Measurements from ENCODE around the gene KLHL11.

The KLHL11 gene

GRCh38 chr17:41864836-41865595 is at the start of gene KLHL11:
Gene KLHL11 (minus strand): TSS chr17:41865423. CDS start chr17:41865370, 53 bp downstream.
- DNase-seq = peak; percentile 90

- DNase-seq = no peak
Measured at GRCh38 chr17:41915020-41915419, 49.8 kb upstream of the KLHL11 start.

- DNase-seq = no peak
Measured at GRCh38 chr17:41914358-41914766, 49.1 kb upstream of the KLHL11 start.

GRCh38 chr17:41913798-41914197 is 48.6 kb upstream of the KLHL11 start:
- no peak for DNase-seq

GRCh38 chr17:41912925-41913324 is 47.7 kb upstream of the KLHL11 start:
- DNase-seq = no peak

- DNase-seq = no peak
Measured at GRCh38 chr17:41910701-41911391, 45.6 kb upstream of the KLHL11 start.

- DNase-seq = no peak
Measured at GRCh38 chr17:41909088-41909487, 43.9 kb upstream of the KLHL11 start.

- DNase-seq = no peak
Measured at GRCh38 chr17:41907633-41908539, 42.7 kb upstream of the KLHL11 start.

GRCh38 chr17:41907185-41907556 is 41.9 kb upstream of the KLHL11 start:
- DNase-seq = no peak

- no peak for DNase-seq
Measured at GRCh38 chr17:41906465-41907184, 41.4 kb upstream of the KLHL11 start.

GRCh38 chr17:41905172-41905571 is 39.9 kb upstream of the KLHL11 start:
- DNase-seq = no peak

- DNase-seq = no peak
Measured at GRCh38 chr17:41904242-41904841, 39.1 kb upstream of the KLHL11 start.

GRCh38 chr17:41901646-41902045 is 36.4 kb upstream of the KLHL11 start:
- no peak for DNase-seq

- no peak for DNase-seq
Measured at GRCh38 chr17:41896726-41897125, 31.5 kb upstream of the KLHL11 start.

- no peak for DNase-seq
Measured at GRCh38 chr17:41895617-41896016, 30.4 kb upstream of the KLHL11 start.

GRCh38 chr17:41894791-41895331 is 29.6 kb upstream of the KLHL11 start:
- DNase-seq = no peak

- no peak for DNase-seq
Measured at GRCh38 chr17:41893384-41893783, 28.2 kb upstream of the KLHL11 start.

- no peak for DNase-seq
Measured at GRCh38 chr17:41892021-41892376, 26.8 kb upstream of the KLHL11 start.

- no peak for DNase-seq
Measured at GRCh38 chr17:41891135-41892020, 26.2 kb upstream of the KLHL11 start.

GRCh38 chr17:41888332-41888965 is 23.2 kb upstream of the KLHL11 start:
- DNase-seq = no peak

- DNase-seq = no peak
Measured at GRCh38 chr17:41885733-41886132, 20.5 kb upstream of the KLHL11 start.

All from activated naive CD4-positive, alpha-beta T cell treated with anti-CD3 and anti-CD28 coated beads, Interleukin-2, amount 50 U/mL, for 16 hours (primary cell).